AG09319 (cell line): ENCODE measurements around the gene RIC1.
"Not testable (repeated sequence)": the region's sequence is repeated elsewhere in the genome, so short reads cannot be mapped to it uniquely, and the experiment has no call there.

Experiments
- DNase-seq: peaks from one replicate; pipeline ENCODE4 v3.0.0-alpha.2; 2010; ENCODE audit warnings: low read depth; ENCODE audit errors: extremely low read depth
- CTCF ChIP-seq: IDR thresholded peaks from 2 replicates; pipeline ENCODE4 v1.5.1; 2011; ENCODE audit warnings: low read depth, mild to moderate bottlenecking, inconsistent platforms, low read length, moderate library complexity

Gene RIC1

GRCh38 chr9:5671711-5672353 is 42.9 kb downstream of the RIC1 start:
- TF ChIP-seq CTCF, result no peak

GRCh38 chr9:5675046-5675445 is 46.1 kb downstream of the RIC1 start:
- DNase-seq, result not testable (repeated sequence)

More at GRCh38 chr9:5671711-5672353, 42.9 kb downstream of the RIC1 start:
- no peak for DNase-seq

GRCh38 chr9:5683591-5683990 is 54.7 kb downstream of the RIC1 start:
- DNase-seq, result not testable (repeated sequence)

GRCh38 chr9:5684101-5684500 is 55.2 kb downstream of the RIC1 start:
- DNase-seq, result no peak
- no peak for TF ChIP-seq CTCF

GRCh38 chr9:5688109-5688508 is 59.2 kb downstream of the RIC1 start:
- TF ChIP-seq CTCF, result no peak
- no peak for DNase-seq

GRCh38 chr9:5690278-5690677 is 61.4 kb downstream of the RIC1 start:
- TF ChIP-seq CTCF, result no peak

GRCh38 chr9:5695860-5696259 is 67.0 kb downstream of the RIC1 start:
- no peak for DNase-seq
- TF ChIP-seq CTCF, result no peak

More at GRCh38 chr9:5690278-5690677, 61.4 kb downstream of the RIC1 start:
- no peak for DNase-seq

- DNase-seq, result no peak
- TF ChIP-seq CTCF, result no peak
These were observed 68.0 kb downstream of the RIC1 start for GRCh38 chr9:5696884-5697283.

- DNase-seq, result no peak
- TF ChIP-seq CTCF, result no peak
These were observed 69.1 kb downstream of the RIC1 start for GRCh38 chr9:5698004-5698403.
